ENCODE measurements around the gene GLTP. TPM values are rescaled to one million over a fixed set of nuclear protein-coding genes. Genes with fewer than 3 reads are reported as not detected.
"Not testable (repeated sequence)": the region's sequence is repeated elsewhere in the genome, so short reads cannot be mapped to it uniquely, and the experiment has no call there.

The GLTP gene
- polyA plus RNA-seq, 10 donors, result 20.3 to 41.7 (median 24.9) TPM

DNA sequence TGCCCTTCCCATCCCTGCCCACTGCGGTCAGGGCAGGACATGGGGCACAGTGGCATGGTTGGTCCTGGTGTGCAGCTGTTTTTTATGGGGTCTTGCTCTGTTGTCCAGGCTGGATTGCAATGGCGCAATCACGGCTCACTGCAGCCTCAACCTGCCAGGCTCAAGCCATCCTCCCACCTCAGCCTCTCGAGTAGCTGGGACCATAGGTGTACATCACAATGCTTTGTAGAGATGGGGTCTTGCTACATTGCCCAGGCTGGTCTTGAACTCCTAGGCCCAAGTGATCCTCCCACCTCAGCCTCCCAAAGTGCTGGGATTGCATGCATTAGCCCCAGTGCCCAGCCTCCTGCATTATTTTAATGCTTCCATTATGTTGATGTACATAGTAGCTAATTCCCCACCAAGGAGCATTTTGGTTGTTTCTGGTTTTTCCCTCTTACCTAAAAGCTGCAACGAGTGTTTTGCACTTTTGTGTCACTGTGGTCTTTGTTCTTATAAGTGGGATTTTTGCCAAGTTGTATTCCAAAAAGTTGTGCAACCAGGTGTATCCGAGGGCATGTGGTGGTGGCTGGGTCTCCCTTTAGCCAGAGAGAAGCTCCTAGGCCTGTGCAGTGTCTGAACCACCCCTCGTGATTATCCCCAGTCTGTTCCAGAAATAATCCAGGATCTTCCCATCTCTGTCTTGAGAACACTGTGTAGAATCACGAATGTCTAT, 30.1 kb upstream of the GLTP start:
- DNase-seq, result no peak

- no peak for DNase-seq
Measured at GRCh38 chr12:109905301-109905700, 25.0 kb upstream of the GLTP start.

GRCh38 chr12:109902891-109903418, 22.6 kb upstream of the GLTP start:
- DNase-seq, result no peak

- DNase-seq, result no peak
Measured at GRCh38 chr12:109900752-109901580, 20.6 kb upstream of the GLTP start.

DNA sequence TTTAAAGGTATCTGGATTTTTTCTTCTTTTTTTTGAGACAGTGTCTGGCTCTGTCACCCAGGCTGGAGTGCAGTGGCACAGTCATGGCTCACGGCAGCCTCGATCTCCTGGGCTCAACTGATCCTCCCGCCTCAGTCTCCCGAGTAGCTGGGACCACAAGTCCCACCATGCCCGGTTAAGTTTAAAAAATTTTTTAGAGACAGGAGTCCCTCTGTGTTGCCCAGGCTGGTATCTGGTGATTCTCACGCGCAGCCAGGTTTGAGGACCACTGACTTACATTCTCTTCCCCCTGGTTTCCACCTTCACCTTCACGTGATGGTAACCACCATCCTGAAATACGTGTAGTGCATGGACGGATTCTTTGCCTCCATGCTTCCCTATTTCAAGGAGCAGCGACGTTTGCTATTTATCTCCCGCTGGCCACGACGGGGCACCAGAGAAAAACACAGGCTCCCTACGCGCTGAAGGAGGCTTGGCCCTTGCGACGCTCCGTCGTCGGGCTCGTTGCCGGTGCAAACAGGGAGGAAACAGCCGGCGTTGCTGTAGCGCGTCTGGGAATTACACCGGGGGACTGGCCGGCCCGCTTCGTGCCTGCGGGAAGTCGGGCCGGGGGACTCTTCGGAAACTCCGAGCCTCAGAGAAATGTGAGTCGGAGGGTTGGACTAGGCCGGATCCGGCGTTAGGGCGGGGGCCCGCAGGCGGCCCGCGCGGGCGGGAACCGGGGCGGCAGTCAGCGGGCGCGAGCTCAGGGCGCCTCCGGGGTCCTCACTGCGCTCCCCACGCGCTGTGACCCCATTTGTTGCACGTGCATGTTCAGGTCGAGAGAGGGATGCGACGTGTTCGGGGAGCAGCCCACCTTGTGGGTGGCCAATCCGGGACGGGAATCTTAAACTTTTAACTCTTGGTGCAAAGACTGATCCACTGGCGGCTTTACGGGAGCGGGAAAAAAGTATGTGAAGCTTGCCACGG, 19.7 kb upstream of the GLTP start, which contains the start of gene TCHP:
TCHP (plus strand) TSS at position 492 of the 969 bp plus-strand sequence. CDS start 2,753 bp downstream, outside the sequence.
- DNase-seq, result peak; percentile 88 to 97 (median 93)

DNA sequence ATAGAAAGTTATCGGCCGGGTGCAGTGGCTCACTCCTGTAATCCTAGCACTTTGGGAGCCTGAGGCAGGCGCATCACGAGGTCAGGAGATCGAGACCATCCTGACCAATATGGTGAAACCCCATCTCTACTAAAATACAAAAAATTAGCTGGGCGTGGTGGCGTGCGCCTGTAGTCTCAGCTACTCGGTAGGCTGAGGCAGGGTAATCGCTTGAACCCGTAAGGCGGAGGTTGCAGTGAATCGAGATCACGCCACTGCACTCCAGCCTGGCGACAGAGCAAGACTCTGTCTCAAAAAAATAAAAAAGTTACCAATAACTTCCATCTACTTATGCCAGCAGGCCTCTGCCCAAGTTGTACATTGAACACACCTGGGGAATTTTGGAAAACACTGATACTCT, 19.0 kb upstream of the GLTP start:
- DNase-seq, result not testable (repeated sequence)

DNA sequence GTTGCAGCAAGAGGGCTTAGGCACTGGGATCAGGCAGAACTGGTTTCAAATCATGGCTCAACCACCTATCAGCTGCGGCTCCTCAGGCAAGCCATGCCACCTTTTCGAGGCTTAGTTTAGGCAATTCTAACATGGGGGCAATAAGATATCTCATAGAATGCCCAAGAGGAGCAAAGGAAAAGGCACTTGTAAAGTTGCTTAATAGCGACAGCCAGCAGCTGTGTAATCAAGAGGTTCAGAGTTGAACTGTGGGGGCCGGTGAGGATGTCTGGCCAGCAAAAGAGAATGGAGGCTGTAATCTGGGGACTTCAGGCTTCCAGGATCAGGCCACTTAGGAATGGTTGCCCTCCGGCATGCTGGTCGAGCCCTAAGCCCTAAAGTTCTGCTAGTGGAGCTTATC, 16.7 kb upstream of the GLTP start:
- DNase-seq, result no peak

GRCh38 chr12:109896188-109896587, 15.8 kb upstream of the GLTP start:
- DNase-seq, result no peak

- no peak for DNase-seq
Measured at GRCh38 chr12:109894939-109895338, 14.6 kb upstream of the GLTP start.

DNA sequence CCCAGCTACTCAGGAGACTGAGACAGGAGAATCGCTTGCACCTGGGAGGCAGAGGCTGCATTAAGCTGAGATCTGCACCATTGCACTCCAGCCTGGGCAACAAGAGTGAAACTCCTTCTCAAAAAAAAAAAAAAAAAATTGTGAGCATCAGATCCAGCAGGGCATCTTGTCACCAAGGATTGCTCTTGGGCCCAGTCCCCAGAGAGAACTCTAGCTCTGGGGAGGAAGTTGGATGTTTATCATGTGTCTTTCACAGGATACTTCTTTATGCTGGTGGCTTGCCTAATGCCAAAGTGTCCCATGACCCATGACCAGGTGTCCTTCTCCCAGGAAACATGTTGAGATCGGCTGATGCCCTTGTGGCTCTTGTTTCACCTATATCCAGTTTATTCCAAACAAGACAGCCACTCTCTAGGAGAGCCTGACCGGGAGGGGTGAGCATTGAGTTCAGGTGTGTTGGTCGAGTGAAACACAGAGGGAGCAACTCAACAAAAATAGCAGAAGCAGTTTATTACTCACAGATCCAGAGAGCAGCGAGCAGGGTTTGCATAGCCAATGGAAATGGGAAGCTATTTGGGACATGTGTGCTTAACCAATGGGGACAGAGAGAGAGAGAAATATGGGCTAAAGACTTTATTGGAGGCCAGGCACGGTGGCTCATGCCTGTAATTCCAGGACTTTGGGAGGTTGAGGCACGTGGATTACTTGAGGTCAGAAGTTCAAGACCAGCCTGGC, 13.1 kb upstream of the GLTP start:
- no peak for DNase-seq

- DNase-seq, result no peak
Measured at GRCh38 chr12:109892748-109893147, 12.4 kb upstream of the GLTP start.

DNA sequence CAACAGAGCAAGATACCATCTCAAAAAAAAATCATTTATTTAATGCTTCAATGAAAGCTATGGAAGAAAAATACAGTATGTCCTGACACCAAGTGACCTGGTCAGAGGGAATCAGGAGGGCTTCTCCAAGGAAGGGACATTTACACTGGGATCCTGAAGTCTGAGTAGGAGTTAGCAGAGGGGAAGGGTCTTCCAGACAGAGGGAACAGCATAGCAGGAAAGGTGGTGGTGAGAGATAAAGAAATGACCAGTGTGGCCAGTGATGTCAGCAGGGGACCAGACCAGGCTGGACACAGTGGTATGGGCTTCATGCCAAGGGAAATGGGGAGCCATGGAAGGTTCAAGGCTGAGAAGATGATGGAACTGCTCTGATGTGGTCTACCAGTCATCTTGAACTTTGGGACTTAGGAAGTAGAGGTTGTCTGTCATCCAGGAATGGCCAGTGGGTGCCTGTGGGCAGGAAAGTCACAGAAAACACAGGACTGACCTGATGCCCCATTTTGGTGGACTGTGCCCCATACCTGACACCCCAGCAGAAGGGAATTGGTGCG, 11.9 kb upstream of the GLTP start:
- no peak for DNase-seq

GRCh38 chr12:109891731-109892130, 11.4 kb upstream of the GLTP start:
- not testable (repeated sequence) for DNase-seq

GRCh38 chr12:109890620-109891170, 10.4 kb upstream of the GLTP start:
- DNase-seq, result no peak

DNA sequence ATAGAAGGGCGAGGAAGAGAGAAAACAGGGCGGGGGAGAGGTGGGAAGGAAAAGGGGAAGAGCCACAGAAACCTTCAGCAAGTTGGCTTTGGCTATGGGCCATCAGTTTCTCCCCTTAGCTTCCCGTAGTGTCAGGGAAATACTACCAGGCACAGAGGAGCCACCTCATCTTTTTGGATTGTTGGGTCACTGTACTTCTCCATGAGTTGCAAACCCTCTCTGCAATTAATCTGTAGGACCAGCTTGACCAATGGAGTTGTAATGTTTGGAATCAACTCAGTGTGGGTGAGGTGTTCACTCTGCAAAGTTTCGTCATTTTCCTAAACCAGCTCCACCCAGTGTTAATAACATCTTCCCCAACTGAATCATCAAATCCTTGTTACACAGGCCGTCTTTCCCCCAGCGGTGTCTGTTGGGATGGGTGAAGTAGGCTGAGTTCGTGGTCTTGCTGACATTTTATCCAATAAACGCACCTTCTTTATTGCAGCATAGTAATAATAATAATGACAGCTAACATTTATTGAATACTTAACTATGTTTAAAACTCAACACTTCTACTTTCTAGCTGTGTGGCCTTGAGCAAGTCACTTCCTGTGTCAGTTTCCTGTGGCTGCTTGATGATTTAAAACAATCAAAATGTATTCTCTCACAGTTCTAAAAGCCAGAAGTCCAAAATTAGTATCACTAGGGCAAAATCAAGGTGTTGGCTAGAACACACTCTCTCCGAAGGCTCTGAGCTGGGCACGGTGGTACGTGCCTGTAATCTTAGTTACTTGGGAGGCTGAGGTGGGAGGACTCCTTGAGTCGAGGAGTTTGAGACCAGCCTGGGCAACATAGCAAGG, 8.1 kb upstream of the GLTP start:
- peak in 1 of 3 donors; percentile 85 for DNase-seq

DNA sequence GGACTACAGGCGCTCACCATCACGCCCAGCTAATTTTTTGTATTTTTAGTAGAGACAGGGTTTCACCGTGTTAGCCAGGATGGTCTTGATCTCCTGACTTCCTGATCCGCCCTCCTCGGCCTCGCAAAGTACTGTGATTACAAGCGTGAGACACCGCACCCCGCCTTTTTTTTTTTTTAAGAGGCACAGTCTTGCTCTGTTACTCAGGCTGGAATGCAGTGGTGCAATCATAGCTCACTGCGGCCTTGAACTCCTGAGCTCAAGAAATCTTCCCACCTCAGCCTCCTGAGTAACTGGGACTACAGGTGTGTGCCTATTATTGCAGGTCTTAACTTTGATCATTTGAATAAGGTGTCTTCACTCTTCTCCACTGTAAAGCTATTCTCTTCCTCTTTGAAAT, 5.3 kb upstream of the GLTP start:
- no peak for DNase-seq

GRCh38 chr12:109883461-109883860, 3.1 kb upstream of the GLTP start:
- DNase-seq, result no peak

DNA sequence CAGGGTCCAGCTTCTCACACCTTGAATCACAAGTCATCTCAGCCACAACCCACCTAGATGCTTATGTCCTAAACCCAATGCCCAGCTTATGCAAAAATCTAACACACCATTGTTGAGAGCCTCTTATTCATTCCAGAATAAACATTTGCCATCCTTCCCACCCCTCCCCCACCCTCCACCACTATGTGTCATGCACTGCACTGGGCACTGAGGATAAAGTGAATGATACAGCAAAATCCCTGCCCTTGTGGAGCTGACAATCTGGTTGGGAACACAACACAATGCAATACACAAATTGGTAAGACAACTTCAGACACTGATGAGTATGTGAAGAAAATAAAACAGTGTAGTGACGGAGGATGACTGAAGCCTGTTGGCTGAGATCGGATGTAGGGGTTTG, 1.4 kb upstream of the GLTP start:
- DNase-seq, result no peak

DNA sequence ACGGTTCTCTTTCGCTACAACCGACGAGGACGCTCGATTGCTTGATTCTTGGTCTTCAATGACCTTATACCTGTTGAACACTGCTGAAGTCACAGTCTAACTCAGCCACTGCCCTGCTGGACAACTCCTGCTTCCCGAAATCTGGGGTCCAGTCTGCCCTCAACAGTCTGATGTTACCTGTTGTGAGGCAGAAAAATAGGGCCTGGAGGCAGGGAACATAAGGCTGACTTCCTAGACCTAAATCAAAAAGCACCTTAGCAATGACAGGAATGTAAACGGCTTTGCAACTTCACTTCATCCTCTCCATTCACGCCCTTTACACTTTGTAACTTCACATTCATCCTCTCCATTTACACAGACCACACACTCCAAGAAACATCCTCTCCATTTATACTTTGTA, 597 bp upstream of the GLTP start:
- DNase-seq, result no peak

Data from muscle of back (tissue), 11 donors.